Gastroesophageal sphincter (tissue), 3 donors: ENCODE measurements around the gene SLC25A47.

Experiments used
- CTCF ChIP-seq, 4 experiments: fragments of 200-600 bp in 2 of 4; fragments of 450-650 bp in 2 of 4; sonication (generic) in 1 of 4; IDR thresholded peaks; one replicate each; pipeline ENCODE4 v1.5.1; 2017 to 2019; ENCODE audit warnings: antibody characterized with exemption in 4 of 4, mild to moderate bottlenecking in 2 of 4, moderate library complexity in 2 of 4
- POLR2AphosphoS5 ChIP-seq: sonication (generic); formaldehyde crosslinking; IDR thresholded peaks from one replicate; pipeline ENCODE4 v1.6.1; 2017; ENCODE audit warnings: antibody characterized with exemption

GRCh38 chr14:100348253-100348729 lies 25.2 kb downstream of the SLC25A47 start:
- TF ChIP-seq CTCF (IDR thresholded peaks at IDR 0.05) (no peak), POLR2AphosphoS5 (no peak)
